Activated T-helper 1 cell treated with anti-CD3 and anti-CD28 coated beads, Interleukin-12 subunit alpha, Interleukin-12 subunit beta, Interleukin-2, Interleukin-4 antibody, amounts not matched to agents 30 ng/mL and 10 ng/mL and 1 ng/mL, durations not matched to agents 14 hours and 24 hours and 36 hours (primary cell): ENCODE measurements around the gene IQCH. TPM values are rescaled to one million over a fixed set of nuclear protein-coding genes. Genes with fewer than 3 reads are reported as not detected.
"Not testable (repeated sequence)": the region's sequence is repeated elsewhere in the genome, so short reads cannot be mapped to it uniquely, and the experiment has no call there.

Experiments used
- DNase-seq: peaks from one replicate; pipeline ENCODE4 v3.0.0; 2021; ENCODE audit warnings: low spot score
- H3K27ac Mint-ChIP-seq: one replicate; pipeline ENCODE4 v1.8.0; 2021; ENCODE audit warnings: mild to moderate bottlenecking, mixed read lengths
- H3K27me3 Mint-ChIP-seq: one replicate; pipeline ENCODE4 v1.8.0; 2022; ENCODE audit warnings: mild to moderate bottlenecking, moderate library complexity, mixed read lengths; ENCODE audit not compliant: insufficient read depth
- H3K36me3 Mint-ChIP-seq: one replicate; pipeline ENCODE4 v1.8.0; 2021; ENCODE audit warnings: low read depth, mixed read lengths
- H3K4me1 Mint-ChIP-seq: one replicate; pipeline ENCODE4 v1.8.0; 2021; ENCODE audit warnings: low read depth, mixed read lengths
- H3K4me3 Mint-ChIP-seq: one replicate; pipeline ENCODE4 v1.8.0; 2021; ENCODE audit warnings: mild to moderate bottlenecking, moderate library complexity, mixed read lengths
- H3K9me3 Mint-ChIP-seq: one replicate; pipeline ENCODE4 v1.8.0; 2021; ENCODE audit warnings: mixed read lengths
- intact Hi-C: fragments of 100-400 bp; cut with micrococcal nuclease; formaldehyde crosslinking; loops from one replicate; pipeline ENCODE4 v1.15.1; 2024
- total RNA-seq: library from RNA; stranded (reverse); gene quantifications from 2 replicates; pipeline ENCODE4 v1.2.3, GENCODE V29; 2022

The IQCH gene
- total RNA-seq, 1 donor from 2014 or later = 1.2 TPM

DNA sequence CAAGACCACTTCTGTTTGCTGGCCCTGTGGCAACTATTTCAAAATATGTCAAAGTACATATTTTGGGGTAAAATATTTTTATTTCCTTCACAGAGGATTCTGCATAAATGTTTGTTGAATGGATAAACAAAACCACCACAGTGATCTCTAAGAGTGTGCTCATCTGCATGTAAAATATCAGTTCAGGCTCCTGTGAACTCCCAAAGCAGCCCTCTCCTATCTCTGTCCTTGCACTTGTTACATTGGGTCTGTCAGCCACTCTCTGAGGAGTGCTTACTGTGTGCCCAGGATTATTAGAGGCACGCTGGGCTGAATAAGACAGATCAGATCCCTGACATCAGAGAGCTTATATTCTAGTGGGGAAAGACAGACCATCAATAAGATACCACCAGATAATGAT, 27.1 kb downstream of the IQCH start:
- DNase-seq = no peak
- Mint-ChIP-seq H3K4me3 (no peak overlapping the region), H3K27ac (no peak overlapping the region), H3K4me1 (no peaks in the 10 kb centered on the region), H3K9me3 (peaks cover 4% of the 10 kb centered on the region), H3K36me3 (no peaks in the 10 kb centered on the region), H3K27me3 (peaks cover 24% of the 10 kb centered on the region)
- intact Hi-C loops = no loop called here

DNA sequence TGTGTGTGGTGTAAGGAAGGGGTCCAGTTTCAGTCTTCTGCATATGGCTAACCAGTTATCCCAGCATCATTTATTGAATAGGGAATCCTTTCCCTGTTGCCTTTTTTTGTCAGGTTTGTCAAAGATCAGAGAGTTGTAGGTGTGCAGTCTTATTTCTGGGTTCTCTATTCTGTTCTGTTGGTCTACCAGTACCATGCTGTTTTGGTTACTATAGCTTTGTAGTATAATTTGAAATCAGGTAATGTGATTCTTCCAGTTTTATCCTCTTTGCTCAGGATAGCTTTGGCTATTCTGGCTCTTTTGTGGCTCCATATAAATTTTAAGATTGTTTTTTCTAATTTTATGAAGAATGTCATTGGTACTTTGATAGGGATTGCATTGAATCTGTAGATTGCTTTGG, 31.0 kb downstream of the IQCH start:
- not testable (repeated sequence) for H3K4me3 Mint-ChIP-seq, H3K4me1 Mint-ChIP-seq

DNA sequence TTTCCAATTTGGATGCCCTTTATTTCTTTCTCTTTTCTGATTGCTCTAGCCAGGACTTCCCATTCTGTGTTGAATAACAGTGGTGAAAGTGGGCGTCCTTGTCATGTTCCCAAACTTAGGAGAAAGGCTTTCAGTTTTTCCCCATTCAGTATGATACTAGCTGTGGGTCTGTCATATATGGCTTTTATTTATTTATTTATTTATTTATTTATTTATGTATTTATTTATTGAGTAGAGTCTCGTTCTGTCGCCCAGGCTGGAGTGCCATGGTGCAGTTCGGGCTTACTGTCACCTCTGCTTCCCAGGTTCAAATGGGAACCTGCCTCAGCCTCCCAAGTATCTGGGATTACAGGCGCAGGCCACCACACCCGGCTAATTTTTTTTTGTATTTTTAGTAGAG, 31.8 kb downstream of the IQCH start:
- DNase-seq, H3K4me1 Mint-ChIP-seq, H3K9me3 Mint-ChIP-seq, H3K36me3 Mint-ChIP-seq, H3K4me3 Mint-ChIP-seq, intact Hi-C loops, H3K27ac Mint-ChIP-seq: not testable (repeated sequence)
- peaks cover 13% of the 10 kb centered on the region for H3K27me3 Mint-ChIP-seq

More for the DNA sequence above, 31.0 kb downstream of the IQCH start:
- DNase-seq, H3K27ac Mint-ChIP-seq, H3K36me3 Mint-ChIP-seq, H3K9me3 Mint-ChIP-seq, intact Hi-C loops: not testable (repeated sequence)
- peaks cover 11% of the 10 kb centered on the region for H3K27me3 Mint-ChIP-seq

DNA sequence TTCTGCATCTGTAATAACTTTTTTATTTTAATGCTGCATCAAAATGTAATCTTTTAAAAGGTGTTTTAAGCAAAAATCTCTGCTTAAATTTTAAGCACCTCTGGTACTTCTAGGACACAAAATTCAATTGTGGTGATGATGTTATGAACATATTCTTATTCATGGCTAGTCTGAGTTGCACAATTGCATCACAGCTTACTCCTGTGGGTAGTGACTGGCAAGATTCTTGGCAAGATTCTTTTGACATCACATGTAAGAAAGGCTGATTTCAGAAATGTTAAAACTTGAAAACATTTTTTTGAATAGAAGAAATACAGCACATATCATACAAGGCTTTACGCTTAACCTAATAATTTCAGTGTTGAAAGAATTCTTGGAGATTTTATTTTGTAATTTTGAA, 35.7 kb downstream of the IQCH start:
- H3K27ac Mint-ChIP-seq = no peak overlapping the region
- H3K9me3 Mint-ChIP-seq = peaks cover 4% of the 10 kb centered on the region
- no peaks in the 10 kb centered on the region for H3K4me1 Mint-ChIP-seq
- H3K27me3 Mint-ChIP-seq = peaks cover 1% of the 10 kb centered on the region
- H3K4me3 Mint-ChIP-seq = no peak overlapping the region
- H3K36me3 Mint-ChIP-seq = no peaks in the 10 kb centered on the region
- no peak for DNase-seq
- intact Hi-C loops = no loop called here

DNA sequence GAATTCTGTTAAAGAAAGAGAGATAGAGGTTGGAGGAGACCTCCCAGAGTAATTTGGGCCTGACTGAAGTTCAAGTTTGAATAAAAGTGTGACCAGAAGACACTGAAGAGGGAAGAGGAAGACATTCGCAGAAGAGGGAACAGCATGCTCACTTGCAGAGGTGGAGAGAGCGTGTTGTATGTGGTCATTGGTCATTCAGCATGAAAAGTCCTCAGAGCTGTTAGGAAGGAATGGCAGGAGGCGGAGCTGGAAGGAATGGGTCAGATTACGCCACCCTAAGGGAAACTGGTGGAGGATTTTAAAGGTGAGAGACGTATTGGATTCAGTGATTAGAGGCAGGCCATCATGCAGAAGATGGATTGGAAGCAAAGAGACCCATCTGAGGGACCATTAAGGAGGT, 41.6 kb downstream of the IQCH start:
- no peak for DNase-seq
- Mint-ChIP-seq H3K27ac (no peak overlapping the region), H3K4me3 (no peak overlapping the region), H3K9me3 (no peaks in the 10 kb centered on the region), H3K4me1 (no peaks in the 10 kb centered on the region), H3K27me3 (peaks cover 8% of the 10 kb centered on the region), H3K36me3 (no peaks in the 10 kb centered on the region)
- intact Hi-C loops = no loop called here

DNA sequence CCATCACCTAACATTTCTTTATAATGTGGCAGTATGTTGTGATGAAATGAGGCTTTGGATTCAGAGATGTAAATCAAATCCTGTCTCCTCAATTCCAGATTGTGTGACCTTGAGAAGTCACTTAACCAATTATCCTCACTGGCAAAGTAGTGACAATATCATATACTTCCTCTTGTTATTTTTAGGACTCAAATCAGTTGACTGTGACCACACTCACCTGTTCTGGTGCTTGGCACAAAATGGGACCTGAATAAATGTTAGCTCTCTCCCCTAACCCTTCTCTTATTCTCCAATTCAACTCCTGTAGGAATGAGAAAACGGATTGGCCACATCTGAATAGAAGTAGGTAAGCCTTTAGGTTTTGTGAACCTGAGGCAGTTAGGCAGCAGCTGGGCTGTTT, 42.1 kb downstream of the IQCH start:
- no peaks in the 10 kb centered on the region for H3K36me3 Mint-ChIP-seq
- DNase-seq = no peak
- H3K27ac Mint-ChIP-seq = no peak overlapping the region
- H3K4me1 Mint-ChIP-seq = no peaks in the 10 kb centered on the region
- H3K4me3 Mint-ChIP-seq = no peak overlapping the region
- no peaks in the 10 kb centered on the region for H3K9me3 Mint-ChIP-seq
- H3K27me3 Mint-ChIP-seq = peaks cover 8% of the 10 kb centered on the region
- intact Hi-C loops = no loop called here

DNA sequence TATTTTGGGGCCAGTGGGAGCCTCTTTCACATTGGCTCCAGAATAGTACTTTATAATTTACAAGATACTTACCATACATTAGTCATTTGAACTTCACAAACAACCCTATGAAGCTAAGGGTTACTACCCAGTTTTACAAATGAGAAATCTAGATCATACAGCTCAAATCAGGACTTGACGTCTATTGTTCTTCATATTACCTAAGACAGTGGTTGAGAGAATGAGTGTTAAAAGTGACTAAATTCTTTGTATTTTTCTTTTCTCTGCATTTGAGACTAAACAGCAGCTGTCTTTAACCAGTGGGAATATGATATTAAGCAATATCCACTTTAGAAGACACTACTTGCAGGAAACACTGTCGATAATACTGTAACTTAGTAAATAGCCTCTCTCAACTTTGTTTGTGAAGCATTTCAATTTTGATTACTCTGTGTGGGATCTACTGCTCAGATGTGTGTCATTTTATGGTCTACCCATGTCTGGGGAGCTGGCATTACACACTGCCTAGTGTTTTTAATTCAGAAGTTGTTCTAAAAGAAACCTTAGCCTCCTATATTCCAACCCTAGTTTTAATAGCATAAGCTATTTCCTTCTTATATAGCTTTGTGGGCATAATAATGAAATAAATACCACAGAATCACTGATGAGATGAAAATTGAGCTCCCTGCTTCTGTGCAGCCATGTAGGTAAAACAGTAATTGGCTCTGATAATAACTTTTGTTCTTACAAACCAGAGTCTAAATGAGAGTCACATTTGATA, 45.9 kb downstream of the IQCH start:
- intact Hi-C loops = loop anchor here (10.0 kb wide), 1 partner anchor 134 kb away; no protein-coding TSS in a partner anchor
- Mint-ChIP-seq H3K4me3 (no peak overlapping the region), H3K27ac (no peak overlapping the region), H3K27me3 (peaks cover 10% of the 10 kb centered on the region), H3K4me1 (no peaks in the 10 kb centered on the region), H3K9me3 (no peaks in the 10 kb centered on the region), H3K36me3 (no peaks in the 10 kb centered on the region)
- DNase-seq = no peak

DNA sequence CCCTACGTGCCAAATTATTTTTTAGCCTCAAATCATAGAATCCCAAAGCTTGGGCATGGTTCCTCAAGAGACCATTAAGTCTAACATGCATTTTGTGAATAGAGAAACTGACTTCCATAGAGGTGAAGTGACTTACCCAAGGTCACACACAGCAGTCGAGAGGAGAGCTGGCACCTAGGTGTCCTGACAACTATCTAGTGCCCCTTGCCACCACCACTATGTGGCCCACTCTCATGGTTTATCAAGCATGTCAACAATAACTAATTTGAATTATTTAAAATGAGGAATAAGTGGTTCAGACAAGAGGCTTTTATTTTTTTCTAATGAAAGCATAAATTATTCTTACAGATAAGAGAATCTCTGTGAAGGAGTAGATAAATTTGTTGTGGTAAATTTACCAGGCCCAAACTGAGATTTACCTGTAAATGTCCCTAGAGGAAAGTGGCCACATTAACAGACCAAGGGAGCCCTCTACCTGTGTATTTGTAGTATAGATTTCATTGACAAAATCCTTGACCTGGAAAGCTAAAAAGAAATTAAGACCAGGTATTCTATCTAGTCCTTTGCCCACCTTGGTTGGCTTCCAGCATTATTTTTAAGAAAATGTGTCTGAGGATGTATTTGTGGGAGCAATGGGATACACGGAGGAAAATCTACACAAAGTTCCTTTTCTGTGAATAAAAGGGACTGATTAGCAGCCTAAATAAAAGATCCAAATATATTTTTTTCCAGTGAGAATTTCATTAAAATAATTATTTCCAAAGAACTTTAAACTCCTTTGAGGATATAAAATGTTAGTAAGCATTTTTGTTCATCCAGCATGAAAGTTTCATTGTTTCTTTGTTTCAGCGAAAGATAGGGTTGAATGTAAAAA, 49.1 kb downstream of the IQCH start:
- Mint-ChIP-seq H3K27ac (no peak overlapping the region), H3K4me1 (peaks cover 5% of the 10 kb centered on the region), H3K36me3 (no peaks in the 10 kb centered on the region), H3K27me3 (peaks cover 5% of the 10 kb centered on the region), H3K4me3 (no peak overlapping the region), H3K9me3 (no peaks in the 10 kb centered on the region)
- intact Hi-C loops = loop anchor here (1.0 to 10.0 kb wide), 2 partner anchors 131 to 357 kb away; no protein-coding TSS in a partner anchor
- DNase-seq = no peak

DNA sequence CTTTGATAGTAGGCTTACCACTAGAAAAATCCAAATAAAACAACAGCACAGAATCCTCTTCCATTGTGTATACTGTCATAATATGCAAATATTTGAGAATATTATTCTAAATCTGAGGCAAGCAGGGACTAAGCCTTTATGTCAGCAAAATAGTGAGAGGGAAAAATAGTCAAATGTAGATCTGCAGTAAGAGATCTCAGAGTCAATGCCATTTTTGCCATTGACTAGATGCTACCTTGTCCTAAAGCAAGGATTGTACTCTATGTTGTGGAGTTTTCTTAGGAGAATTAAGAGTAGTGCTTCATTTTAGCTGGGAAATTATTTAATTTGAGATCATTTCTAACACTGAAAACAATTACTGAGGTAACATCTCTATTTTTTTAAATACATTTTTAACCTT, 50.2 kb downstream of the IQCH start:
- no peak for DNase-seq
- Mint-ChIP-seq H3K36me3 (no peaks in the 10 kb centered on the region), H3K27ac (no peak overlapping the region), H3K4me1 (peaks cover 5% of the 10 kb centered on the region), H3K9me3 (no peaks in the 10 kb centered on the region), H3K4me3 (no peak overlapping the region), H3K27me3 (peaks cover 4% of the 10 kb centered on the region)
- intact Hi-C loops = loop anchor here (5.0 to 10.0 kb wide), 4 partner anchors 130 to 282 kb away; partner anchors contain the start of gene C15orf61

DNA sequence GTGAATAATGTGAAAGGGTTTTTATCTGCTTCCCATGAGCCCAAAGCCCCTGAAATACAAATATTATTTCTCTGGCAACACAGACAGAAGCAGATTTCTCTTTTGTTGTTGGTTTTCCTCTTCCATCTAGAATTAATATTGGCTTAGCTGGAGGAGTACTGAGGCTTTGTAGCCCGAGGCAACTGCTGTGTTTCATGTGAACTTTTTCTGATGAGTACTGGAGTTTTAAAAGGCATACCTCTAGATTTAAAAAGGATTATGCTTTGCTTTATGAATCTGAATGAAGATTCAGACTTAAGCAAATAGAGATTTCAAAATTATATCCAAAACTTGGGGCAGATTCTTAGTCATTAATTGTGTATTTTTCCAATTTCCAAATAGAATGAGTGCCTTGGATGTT, 50.9 kb downstream of the IQCH start:
- Mint-ChIP-seq H3K4me1 (peaks cover 5% of the 10 kb centered on the region), H3K9me3 (no peaks in the 10 kb centered on the region), H3K36me3 (no peaks in the 10 kb centered on the region), H3K27ac (no peak overlapping the region), H3K27me3 (peaks cover 4% of the 10 kb centered on the region), H3K4me3 (no peak overlapping the region)
- intact Hi-C loops = loop anchor here (5.0 to 10.0 kb wide), 4 partner anchors 129 to 283 kb away; partner anchors contain the start of gene C15orf61
- no peak for DNase-seq

DNA sequence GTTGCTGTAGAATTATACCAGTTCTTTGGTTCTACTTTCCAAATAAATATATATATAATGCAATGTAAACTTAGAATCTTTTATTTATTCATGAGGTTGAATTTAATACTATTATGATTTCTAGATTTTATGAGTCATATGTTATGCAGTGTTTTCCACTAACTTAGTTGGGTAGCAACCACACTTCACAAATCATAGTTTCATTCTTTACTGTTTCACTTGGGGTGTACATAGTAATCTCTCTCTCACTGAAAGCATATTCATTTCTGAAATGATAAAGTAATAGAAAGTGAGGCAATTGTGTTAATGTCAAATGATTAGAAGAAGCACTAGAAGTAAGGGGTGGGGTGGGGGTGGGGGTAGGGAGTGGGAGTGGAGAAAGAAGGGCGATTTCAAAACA, 52.6 kb downstream of the IQCH start:
- peaks cover 9% of the 10 kb centered on the region for H3K27me3 Mint-ChIP-seq
- no peaks in the 10 kb centered on the region for H3K9me3 Mint-ChIP-seq
- intact Hi-C loops = loop anchor here (1.0 to 10.0 kb wide), 9 partner anchors 53 to 532 kb away; partner anchors contain the start of genes AAGAB, C15orf61 and IQCH
- no peak overlapping the region for H3K27ac Mint-ChIP-seq
- H3K4me1 Mint-ChIP-seq = peaks cover 5% of the 10 kb centered on the region
- no peaks in the 10 kb centered on the region for H3K36me3 Mint-ChIP-seq
- no peak overlapping the region for H3K4me3 Mint-ChIP-seq
- DNase-seq = no peak

DNA sequence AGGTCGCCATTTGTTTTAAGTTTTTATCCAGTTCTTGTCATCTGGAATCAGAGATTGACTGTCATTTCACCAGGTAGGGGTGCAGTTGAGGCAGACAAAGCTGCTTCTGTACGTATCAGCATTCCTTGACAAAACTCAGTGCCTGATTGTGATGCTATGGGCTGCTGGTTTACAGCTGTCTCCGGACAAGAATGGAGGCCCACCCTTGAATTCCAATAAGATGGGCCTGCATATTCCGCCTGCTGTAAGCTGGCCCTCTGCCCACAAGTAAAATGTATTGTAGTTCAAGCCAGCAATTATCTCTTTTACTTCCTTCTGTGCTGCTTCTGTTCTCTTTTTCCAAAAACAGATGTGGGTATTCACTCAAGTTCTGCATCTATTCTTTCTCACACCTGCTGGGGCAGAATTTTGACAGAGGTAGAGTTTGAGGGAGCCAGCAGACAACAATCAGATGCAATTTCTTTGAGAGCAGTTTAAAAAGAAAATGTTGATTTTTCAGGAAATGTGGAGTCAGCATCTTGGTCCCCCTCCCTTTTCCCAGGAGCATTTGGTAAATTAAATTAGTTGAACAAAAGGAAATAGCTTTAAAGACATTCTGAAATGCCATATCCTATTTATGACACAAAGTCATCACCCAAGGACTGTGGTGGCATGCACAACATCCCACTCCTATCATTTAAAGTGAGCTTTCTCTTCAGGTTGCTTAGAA, 53.5 kb downstream of the IQCH start:
- intact Hi-C loops = loop anchor here (1.0 to 10.0 kb wide), 9 partner anchors 54 to 531 kb away; partner anchors contain the start of genes AAGAB, C15orf61 and IQCH
- no peak for DNase-seq
- Mint-ChIP-seq H3K9me3 (no peaks in the 10 kb centered on the region), H3K4me1 (peaks cover 5% of the 10 kb centered on the region), H3K36me3 (no peaks in the 10 kb centered on the region), H3K27me3 (peaks cover 9% of the 10 kb centered on the region), H3K27ac (no peak overlapping the region), H3K4me3 (no peak overlapping the region)
